Gastrocnemius medialis (tissue), 4 donors: ENCODE data around the gene TRMT112.

Source experiments
- CTCF ChIP-seq, 5 experiments: fragments of 450-650 bp in 3 of 5; fragments of 200-600 bp in 2 of 5; sonication (generic) in 2 of 5; IDR thresholded peaks in 4 of 5; conservative IDR thresholded peaks in 1 of 5; 1 replicate in 4 of 5; 2 replicates in 1 of 5; pipeline ENCODE4 v1.5.1; 2016 to 2019; ENCODE audit warnings: antibody characterized with exemption in 5 of 5, mild to moderate bottlenecking in 3 of 5, moderate library complexity in 3 of 5
- POLR2A ChIP-seq, 2 donors: fragments of 450-650 bp; IDR thresholded peaks; one replicate each; pipeline ENCODE4 v1.6.1; 2017; ENCODE audit warnings: antibody characterized with exemption in 2 of 2, mild to moderate bottlenecking in 2 of 2, moderate library complexity in 2 of 2

- TF ChIP-seq POLR2A (IDR thresholded peaks at IDR 0.05): no peak
- TF ChIP-seq CTCF (IDR thresholded peaks at IDR 0.05 in 4 of 5, conservative IDR thresholded peaks at IDR 0.05 in 1 of 5): no peak
Observed at GRCh38 chr11:64338716-64339115, 21.4 kb upstream of the TRMT112 start.
